KMS-11 (cell line): ENCODE measurements around the gene RNF19B.

Experiments
- H2AFZ ChIP-seq: fragments of 200-600 bp; sonication (generic); 2 replicates; pipeline ENCODE4 v1.6.1; 2016; ENCODE audit warnings: antibody characterized with exemption, mixed run types, low read depth
- H3K27ac ChIP-seq: fragments of 200-600 bp; sonication (generic); 2 replicates; pipeline ENCODE4 v1.6.1; 2016; ENCODE audit warnings: mild to moderate bottlenecking, mixed run types
- H3K27me3 ChIP-seq: fragments of 200-600 bp; sonication (generic); 2 replicates; pipeline ENCODE4 v1.6.1; 2017; ENCODE audit warnings: mild to moderate bottlenecking, low read depth, mixed run types, moderate library complexity; ENCODE audit not compliant: insufficient read depth
- H3K36me3 ChIP-seq: fragments of 200-600 bp; sonication (generic); 2 replicates; pipeline ENCODE4 v1.6.1; 2017; ENCODE audit warnings: mild to moderate bottlenecking, mixed run types; ENCODE audit not compliant: insufficient read depth
- H3K4me1 ChIP-seq: fragments of 200-600 bp; sonication (generic); 2 replicates; pipeline ENCODE4 v1.6.1; 2016; ENCODE audit warnings: mild to moderate bottlenecking, low read depth, mixed run types; ENCODE audit not compliant: poor library complexity, severe bottlenecking
- H3K4me2 ChIP-seq: fragments of 200-600 bp; sonication (generic); 2 replicates; pipeline ENCODE4 v1.7.0; 2016; ENCODE audit warnings: mild to moderate bottlenecking, mixed run types
- H3K4me3 ChIP-seq: fragments of 200-600 bp; sonication (generic); IDR thresholded peaks from 2 replicates; pipeline ENCODE4 v1.6.1; 2017; ENCODE audit warnings: low read depth, low read length, mixed read lengths; ENCODE audit not compliant: insufficient read depth
- H3K79me2 ChIP-seq: fragments of 200-600 bp; sonication (generic); 2 replicates; pipeline ENCODE4 v1.6.1; 2016; ENCODE audit warnings: low read depth, mixed run types; ENCODE audit not compliant: insufficient read depth
- H3K9ac ChIP-seq: fragments of 200-600 bp; sonication (generic); 2 replicates; pipeline ENCODE4 v1.6.1; 2016; ENCODE audit warnings: mild to moderate bottlenecking, mixed run types
- H4K20me1 ChIP-seq: fragments of 200-600 bp; sonication (generic); 2 replicates; pipeline ENCODE4 v1.6.1; 2016; ENCODE audit warnings: mild to moderate bottlenecking, mixed run types; ENCODE audit not compliant: insufficient read depth
- TF ChIP-seq, protein P1 (sequence below): fragments of 200-600 bp; sonication (generic); conservative IDR thresholded peaks from 2 replicates; pipeline ENCODE4 v1.6.1; 2017; ENCODE audit warnings: low read depth, mild to moderate bottlenecking, antibody characterized with exemption, low read length, moderate library complexity, mixed read lengths

The RNF19B gene

DNA sequence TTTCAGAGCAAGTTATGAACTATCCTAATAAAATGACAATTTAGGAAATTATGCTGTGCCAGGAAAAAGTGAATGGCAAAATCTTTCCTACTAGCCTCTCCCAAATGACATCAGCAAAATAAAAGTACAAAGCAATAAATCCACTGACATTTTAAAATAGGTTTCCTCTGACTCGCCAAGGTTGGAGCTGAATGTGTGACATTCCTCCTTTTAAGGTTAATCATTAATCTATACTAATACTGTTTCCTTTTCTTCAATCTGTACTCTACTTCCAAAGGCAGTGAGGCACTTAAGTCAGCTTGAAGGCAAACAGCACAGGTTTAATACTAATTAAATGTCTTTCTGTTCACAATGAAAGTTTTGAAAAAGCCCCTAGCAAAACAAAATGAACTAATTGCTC, 15.7 kb downstream of the RNF19B start:
- Histone ChIP-seq H3K79me2 (0 out of 2 replicates have a peak, but pooled peaks cover 7% of the 10 kb centered on the region), H3K4me1 (peaks cover 11% of the 10 kb centered on the region), H3K27ac (no peak overlapping the region), H4K20me1 (no peaks in the 10 kb centered on the region), H3K4me2 (no peak overlapping the region), H2AFZ (no peak overlapping the region), H3K9ac (no peak overlapping the region), H3K4me3 (no peak overlapping the region), H3K36me3 (no peaks in the 10 kb centered on the region), H3K27me3 (no peaks in the 10 kb centered on the region)
- TF ChIP-seq, protein P1, sequence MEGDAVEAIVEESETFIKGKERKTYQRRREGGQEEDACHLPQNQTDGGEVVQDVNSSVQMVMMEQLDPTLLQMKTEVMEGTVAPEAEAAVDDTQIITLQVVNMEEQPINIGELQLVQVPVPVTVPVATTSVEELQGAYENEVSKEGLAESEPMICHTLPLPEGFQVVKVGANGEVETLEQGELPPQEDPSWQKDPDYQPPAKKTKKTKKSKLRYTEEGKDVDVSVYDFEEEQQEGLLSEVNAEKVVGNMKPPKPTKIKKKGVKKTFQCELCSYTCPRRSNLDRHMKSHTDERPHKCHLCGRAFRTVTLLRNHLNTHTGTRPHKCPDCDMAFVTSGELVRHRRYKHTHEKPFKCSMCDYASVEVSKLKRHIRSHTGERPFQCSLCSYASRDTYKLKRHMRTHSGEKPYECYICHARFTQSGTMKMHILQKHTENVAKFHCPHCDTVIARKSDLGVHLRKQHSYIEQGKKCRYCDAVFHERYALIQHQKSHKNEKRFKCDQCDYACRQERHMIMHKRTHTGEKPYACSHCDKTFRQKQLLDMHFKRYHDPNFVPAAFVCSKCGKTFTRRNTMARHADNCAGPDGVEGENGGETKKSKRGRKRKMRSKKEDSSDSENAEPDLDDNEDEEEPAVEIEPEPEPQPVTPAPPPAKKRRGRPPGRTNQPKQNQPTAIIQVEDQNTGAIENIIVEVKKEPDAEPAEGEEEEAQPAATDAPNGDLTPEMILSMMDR: no peak

DNA sequence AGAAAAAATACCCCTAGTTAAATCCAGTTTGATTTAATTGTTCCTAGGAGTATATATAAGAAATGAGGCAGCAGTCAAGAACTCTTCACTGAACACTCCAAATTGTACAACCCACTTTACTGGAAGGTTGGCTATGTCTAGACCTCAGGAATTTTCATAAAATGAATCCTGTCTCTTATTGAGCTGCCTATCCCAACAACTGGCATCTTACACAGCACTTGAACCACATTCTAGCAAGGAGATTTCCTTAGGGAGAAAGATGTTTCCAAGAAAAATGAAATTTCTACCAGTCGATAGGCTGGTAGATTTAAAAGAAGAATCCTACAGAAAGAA, 16.3 kb downstream of the RNF19B start:
- no peak overlapping the region for H3K4me2 ChIP-seq
- TF ChIP-seq, protein P1: no peak

DNA sequence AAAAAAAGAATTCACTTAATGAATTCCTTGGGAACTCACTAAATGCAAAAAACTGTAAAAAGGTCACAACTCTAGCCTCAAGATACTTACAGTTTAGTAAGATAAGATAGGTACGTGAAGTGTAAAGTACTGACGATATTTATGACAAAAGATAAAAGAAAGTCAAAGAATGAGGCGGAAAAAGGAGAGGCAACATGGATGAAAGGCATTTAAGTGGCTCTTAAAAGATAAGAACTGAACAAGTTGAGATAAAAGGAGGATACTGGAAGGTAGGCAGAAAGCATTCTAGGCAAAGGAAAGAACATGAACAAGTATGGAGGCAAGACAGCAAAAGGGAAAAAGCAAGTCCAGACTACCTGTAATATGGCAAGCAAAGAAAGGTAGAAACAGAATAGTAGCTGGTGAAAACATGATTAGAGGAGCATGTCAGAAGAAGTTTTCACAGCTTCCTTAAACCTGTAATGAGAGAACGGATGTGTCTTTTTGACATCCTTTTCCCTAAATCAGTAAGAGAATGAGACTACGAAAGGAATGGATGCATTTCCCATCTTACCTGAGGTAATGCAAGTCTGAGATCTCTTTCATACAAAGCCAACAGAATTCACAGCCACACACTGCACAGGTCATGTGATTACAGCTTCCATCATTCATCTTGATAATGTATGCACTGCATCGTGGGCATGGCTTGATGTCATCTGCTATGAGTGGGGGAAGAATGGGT, 16.8 kb downstream of the RNF19B start:
- Histone ChIP-seq H3K4me3 (no peak overlapping the region), H3K4me1 (peaks cover 11% of the 10 kb centered on the region), H3K4me2 (no peak overlapping the region), H3K36me3 (no peaks in the 10 kb centered on the region), H3K79me2 (no peaks in the 10 kb centered on the region), H3K9ac (no peak overlapping the region), H3K27ac (no peak overlapping the region), H4K20me1 (no peaks in the 10 kb centered on the region), H3K27me3 (no peaks in the 10 kb centered on the region), H2AFZ (no peak overlapping the region)
- TF ChIP-seq, protein P1: no peak

More for the DNA sequence above, 16.3 kb downstream of the RNF19B start:
- Histone ChIP-seq H2AFZ (no peak overlapping the region), H3K27ac (no peak overlapping the region), H3K4me3 (no peak overlapping the region), H3K36me3 (no peaks in the 10 kb centered on the region), H3K4me1 (peaks cover 11% of the 10 kb centered on the region), H3K27me3 (no peaks in the 10 kb centered on the region), H4K20me1 (no peaks in the 10 kb centered on the region), H3K9ac (no peak overlapping the region), H3K79me2 (0 out of 2 replicates have a peak, but pooled peaks cover 4% of the 10 kb centered on the region)

DNA sequence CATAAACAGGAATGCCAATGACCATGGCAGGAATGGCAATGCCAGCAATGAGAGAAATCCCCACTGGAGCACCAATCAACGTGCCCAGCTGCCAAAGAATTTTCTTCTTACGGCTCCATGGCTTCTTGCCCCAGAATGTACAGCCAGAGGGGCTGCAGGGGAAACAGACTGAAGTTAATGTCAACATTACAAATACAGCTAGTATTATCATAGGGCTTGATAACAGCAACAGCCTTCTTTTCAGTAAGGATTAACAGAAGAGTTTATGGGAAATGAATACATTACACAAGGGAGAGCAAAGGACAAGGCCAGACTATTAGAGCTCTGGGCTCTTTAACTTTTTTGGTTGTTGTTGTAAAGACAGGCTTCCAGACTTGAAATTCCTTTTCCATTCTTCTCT, 18.2 kb downstream of the RNF19B start:
- H3K4me2 ChIP-seq: no peak overlapping the region
- TF ChIP-seq, protein P1: no peak
- no peak overlapping the region for H2AFZ ChIP-seq
- no peaks in the 10 kb centered on the region for H4K20me1 ChIP-seq
- H3K4me3 ChIP-seq: no peak overlapping the region
- no peaks in the 10 kb centered on the region for H3K79me2 ChIP-seq
- no peak overlapping the region for H3K27ac ChIP-seq
- H3K27me3 ChIP-seq: no peaks in the 10 kb centered on the region
- peaks cover 14% of the 10 kb centered on the region for H3K4me1 ChIP-seq
- no peaks in the 10 kb centered on the region for H3K36me3 ChIP-seq
- no peak overlapping the region for H3K9ac ChIP-seq
